Prostate gland (tissue), 2 donors: ENCODE results near the gene SCYL1. TPM values are rescaled to one million over a fixed set of nuclear protein-coding genes. Genes with fewer than 3 reads are reported as not detected.

Source experiments
- DNase-seq: peaks from one replicate; pipeline ENCODE4 v3.0.0-alpha.2; 2019; ENCODE audit warnings: low spot score
- H3K27ac ChIP-seq, 2 donors: fragments of 200-600 bp; sonication (generic); 2 replicates each; pipeline ENCODE4 v1.5.1; 2017 to 2019
- H3K27me3 ChIP-seq: fragments of 200-600 bp; sonication (generic); replicated peaks from 2 replicates; pipeline ENCODE4 v1.5.1; 2019; ENCODE audit not compliant: insufficient read depth
- H3K36me3 ChIP-seq, 2 donors: fragments of 200-600 bp; sonication (generic); 1 replicate in 1 of 2; 2 replicates in 1 of 2; pipeline versions ENCODE4 v1.5.1 to v1.8.1; 2017 to 2019
- H3K4me1 ChIP-seq: fragments of 200-600 bp; sonication (generic); replicated peaks from 2 replicates; pipeline ENCODE4 v1.5.1; 2019
- H3K4me3 ChIP-seq, 2 donors: fragments of 200-600 bp; sonication (generic); 2 replicates each; pipeline ENCODE4 v1.5.1; 2017 to 2019
- H3K9me3 ChIP-seq: fragments of 200-600 bp; sonication (generic); 2 replicates; pipeline ENCODE4 v1.5.1; 2017
- CTCF ChIP-seq, 4 experiments: fragments of 200-600 bp in 2 of 4; fragments of 450-650 bp in 2 of 4; sonication (generic) in 2 of 4; IDR thresholded peaks; 1 replicate in 3 of 4; 2 replicates in 1 of 4; pipeline ENCODE4 v1.5.1; 2016 to 2019; ENCODE audit warnings: antibody characterized with exemption in 4 of 4, mild to moderate bottlenecking in 2 of 4, moderate library complexity in 2 of 4
- POLR2A ChIP-seq: fragments of 450-650 bp; IDR thresholded peaks from one replicate; pipeline ENCODE4 v1.6.1; 2016; ENCODE audit warnings: antibody characterized with exemption, mild to moderate bottlenecking
- POLR2AphosphoS5 ChIP-seq: sonication (generic); formaldehyde crosslinking; IDR thresholded peaks from one replicate; pipeline ENCODE4 v1.6.1; 2017; ENCODE audit warnings: antibody characterized with exemption
- WGBS: methylation state at CpG from one replicate; pipeline ENCODE4 v1.1.5; 2018; 5-methylcytosine and 5-hydroxymethylcytosine counted together
- intact Hi-C: fragments of 100-400 bp; cut with DNase I; formaldehyde crosslinking; loops from one replicate; pipeline ENCODE4 v1.14.2; 2022
- total RNA-seq, 2 donors: library from RNA; depleted of rRNA; stranded (reverse); fragments of >200 nt; gene quantifications; one replicate each; pipeline ENCODE4 v1.1.0, GENCODE V29; 2016

The SCYL1 gene
- total RNA-seq, 2 donors from 2014 or later: 125 to 177 TPM

- H3K27me3 ChIP-seq: no peaks in the 10 kb centered on the region
- H3K4me3 ChIP-seq: no peak overlapping the region
- H3K36me3 ChIP-seq: peaks cover 9 to 29% of the 10 kb centered on the region in 2 donors
- intact Hi-C loops: no loop called here
- H3K4me1 ChIP-seq: peaks cover 14% of the 10 kb centered on the region
- no peaks in the 10 kb centered on the region for H3K9me3 ChIP-seq
- WGBS: 74% methylated on average over 12 of the region's 12 CpGs
- no peak for DNase-seq
- no peak overlapping the region for H3K27ac ChIP-seq
- no peak for TF ChIP-seq POLR2AphosphoS5
Measured at GRCh38 chr11:65536412-65537295, 11.8 kb downstream of the SCYL1 start.

- H3K36me3 ChIP-seq: peaks cover 7 to 27% of the 10 kb centered on the region in 2 donors
Measured at GRCh38 chr11:65537296-65537597, 12.4 kb downstream of the SCYL1 start.

GRCh38 chr11:65537620-65538231 lies 12.8 kb downstream of the SCYL1 start:
- Histone ChIP-seq H3K36me3 (peaks cover 6 to 26% of the 10 kb centered on the region in 2 donors), H3K9me3 (no peaks in the 10 kb centered on the region), H3K4me1 (peaks cover 17% of the 10 kb centered on the region), H3K4me3 (no peak overlapping the region), H3K27me3 (no peaks in the 10 kb centered on the region), H3K27ac (no peak overlapping the region)
- no peak for TF ChIP-seq POLR2AphosphoS5
- no peak for TF ChIP-seq CTCF (IDR thresholded peaks at IDR 0.05)
- TF ChIP-seq POLR2A: no peak
- 79% methylated on average over 18 of the region's 18 CpGs for WGBS
- DNase-seq: no peak
- intact Hi-C loops: no loop called here

More at GRCh38 chr11:65537296-65537597, 12.4 kb downstream of the SCYL1 start:
- H3K27me3 ChIP-seq: no peaks in the 10 kb centered on the region
- H3K4me1 ChIP-seq: peaks cover 17% of the 10 kb centered on the region
- no peaks in the 10 kb centered on the region for H3K9me3 ChIP-seq
- H3K4me3 ChIP-seq: no peak overlapping the region
- TF ChIP-seq POLR2AphosphoS5: no peak
- no peak for TF ChIP-seq CTCF (IDR thresholded peaks at IDR 0.05)
- no peak for TF ChIP-seq POLR2A
- 58% methylated on average over 2 of the region's 2 CpGs for WGBS
- H3K27ac ChIP-seq: no peak overlapping the region
- no peak for DNase-seq
- intact Hi-C loops: no loop called here

GRCh38 chr11:65538232-65538914 lies 13.5 kb downstream of the SCYL1 start:
- DNase-seq: no peak
- Histone ChIP-seq H3K36me3 (peaks cover 5 to 20% of the 10 kb centered on the region in 2 donors), H3K9me3 (no peaks in the 10 kb centered on the region), H3K27ac (no peak overlapping the region), H3K27me3 (no peaks in the 10 kb centered on the region), H3K4me3 (no peak overlapping the region), H3K4me1 (peaks cover 17% of the 10 kb centered on the region)
- intact Hi-C loops: no loop called here
- 89% methylated on average over 38 of the region's 43 CpGs for WGBS
- TF ChIP-seq POLR2AphosphoS5 (no peak), CTCF (IDR thresholded peaks at IDR 0.05) (no peak), POLR2A (no peak)

- no peaks in the 10 kb centered on the region for H3K9me3 ChIP-seq
- H3K4me1 ChIP-seq: peaks cover 17% of the 10 kb centered on the region
- no peak for DNase-seq
- H3K4me3 ChIP-seq: peak overlapping the region in 1 of 2 donors; percentile 50
- WGBS: 79% methylated on average over 90 of the region's 92 CpGs
- TF ChIP-seq POLR2AphosphoS5 (no peak), POLR2A (no peak), CTCF (IDR thresholded peaks at IDR 0.05) (no peak)
- H3K36me3 ChIP-seq: peaks cover 5 to 20% of the 10 kb centered on the region in 2 donors
- intact Hi-C loops: no loop called here
- peak overlapping the region; percentile 80 to 89 for H3K27ac ChIP-seq
- no peaks in the 10 kb centered on the region for H3K27me3 ChIP-seq
Measured at GRCh38 chr11:65538915-65539743, 14.2 kb downstream of the SCYL1 start.
